Erythroblast (primary cell): ENCODE measurements around the gene SEMA3B.

ENCODE experiments used
- GATA1 ChIP-seq: IDR thresholded peaks from 2 replicates; pipeline ENCODE4 v1.6.1; 2011; ENCODE audit warnings: low read depth, mild to moderate bottlenecking, control low read depth, low read length, moderate library complexity
- POLR2A ChIP-seq: IDR thresholded peaks from 2 replicates; pipeline ENCODE4 v1.6.1; 2011; ENCODE audit warnings: mild to moderate bottlenecking, low read length

- TF ChIP-seq POLR2A (no peak), GATA1 (no peak)
Observed at GRCh38 chr3:50270422-50271224, 1.7 kb downstream of the SEMA3B start.
